ENCODE results near the gene EVL. TPM values are rescaled to one million over a fixed set of nuclear protein-coding genes. Genes with fewer than 3 reads are reported as not detected.

EVL gene
- polyA plus RNA-seq, 4 donors = 105 to 187 (median 153) TPM

GRCh38 chr14:100122481-100123223, 57.4 kb downstream of the EVL start:
- DNase-seq (ENCODE audit: low read depth in 4 of 4, low spot score in 2 of 4) = no peak

GRCh38 chr14:100123618-100124017, 58.4 kb downstream of the EVL start:
- no peak for DNase-seq (ENCODE audit: low read depth in 4 of 4, low spot score in 2 of 4)

- no peak for DNase-seq (ENCODE audit: low read depth in 4 of 4, low spot score in 2 of 4)
These were observed 59.4 kb downstream of the EVL start for GRCh38 chr14:100124551-100125088.

GRCh38 chr14:100126401-100126800, 61.2 kb downstream of the EVL start:
- DNase-seq (ENCODE audit: low read depth in 4 of 4, low spot score in 2 of 4) = no peak

GRCh38 chr14:100127853-100128455, 62.7 kb downstream of the EVL start:
- no peak for DNase-seq (ENCODE audit: low read depth in 4 of 4, low spot score in 2 of 4)

- no peak for DNase-seq (ENCODE audit: low read depth in 4 of 4, low spot score in 2 of 4)
These were observed 63.5 kb downstream of the EVL start for GRCh38 chr14:100128688-100129087.

GRCh38 chr14:100129161-100129589, 64.0 kb downstream of the EVL start:
- no peak for DNase-seq (ENCODE audit: low read depth in 4 of 4, low spot score in 2 of 4)

- no peak for DNase-seq (ENCODE audit: low read depth in 4 of 4, low spot score in 2 of 4)
These were observed 65.3 kb downstream of the EVL start for GRCh38 chr14:100130521-100130920.

GRCh38 chr14:100131181-100131580, 66.0 kb downstream of the EVL start:
- no peak for DNase-seq (ENCODE audit: low read depth in 4 of 4, low spot score in 2 of 4)

- no peak for DNase-seq (ENCODE audit: low read depth in 4 of 4, low spot score in 2 of 4)
These were observed 67.1 kb downstream of the EVL start for GRCh38 chr14:100132161-100132902.

- DNase-seq (ENCODE audit: low read depth in 4 of 4, low spot score in 2 of 4) = no peak
These were observed 67.8 kb downstream of the EVL start for GRCh38 chr14:100132903-100133510.

- no peak for DNase-seq (ENCODE audit: low read depth in 4 of 4, low spot score in 2 of 4)
These were observed 69.4 kb downstream of the EVL start for GRCh38 chr14:100134586-100134985.

GRCh38 chr14:100135073-100135472, 69.9 kb downstream of the EVL start:
- no peak for DNase-seq (ENCODE audit: low read depth in 4 of 4, low spot score in 2 of 4)

- no peak for DNase-seq (ENCODE audit: low read depth in 4 of 4, low spot score in 2 of 4)
These were observed 70.6 kb downstream of the EVL start for GRCh38 chr14:100135784-100136183.

- DNase-seq (ENCODE audit: low read depth in 4 of 4, low spot score in 2 of 4) = no peak
These were observed 72.0 kb downstream of the EVL start for GRCh38 chr14:100137173-100137572.

- DNase-seq (ENCODE audit: low read depth in 4 of 4, low spot score in 2 of 4) = no peak
These were observed 73.0 kb downstream of the EVL start for GRCh38 chr14:100138082-100138787.

- no peak for DNase-seq (ENCODE audit: low read depth in 4 of 4, low spot score in 2 of 4)
These were observed 73.7 kb downstream of the EVL start for GRCh38 chr14:100138955-100139354.

GRCh38 chr14:100140452-100141078, 75.3 kb downstream of the EVL start:
- no peak for DNase-seq (ENCODE audit: low read depth in 4 of 4, low spot score in 2 of 4)

- DNase-seq (ENCODE audit: low read depth in 4 of 4, low spot score in 2 of 4) = no peak
These were observed 75.9 kb downstream of the EVL start for GRCh38 chr14:100141098-100141497.

Data from left renal cortex interstitium (tissue), 4 donors.